Peyer's patch (tissue), 4 donors: ENCODE results near the gene REST.

Source experiments
- POLR2A ChIP-seq, 2 donors: fragments of 450-650 bp; IDR thresholded peaks; one replicate each; pipeline ENCODE4 v1.5.1; 2017; ENCODE audit warnings: antibody characterized with exemption in 2 of 2, mild to moderate bottlenecking in 2 of 2, moderate library complexity in 2 of 2
- TF ChIP-seq, protein P1 (sequence below), 6 experiments: fragments of 450-650 bp in 4 of 6; fragments of 200-600 bp in 2 of 6; sonication (generic) in 1 of 6; IDR thresholded peaks; one replicate each; pipeline ENCODE4 v1.5.1; 2017 to 2019; ENCODE audit warnings: antibody characterized with exemption in 6 of 6, mild to moderate bottlenecking in 3 of 6, moderate library complexity in 1 of 6

DNA sequence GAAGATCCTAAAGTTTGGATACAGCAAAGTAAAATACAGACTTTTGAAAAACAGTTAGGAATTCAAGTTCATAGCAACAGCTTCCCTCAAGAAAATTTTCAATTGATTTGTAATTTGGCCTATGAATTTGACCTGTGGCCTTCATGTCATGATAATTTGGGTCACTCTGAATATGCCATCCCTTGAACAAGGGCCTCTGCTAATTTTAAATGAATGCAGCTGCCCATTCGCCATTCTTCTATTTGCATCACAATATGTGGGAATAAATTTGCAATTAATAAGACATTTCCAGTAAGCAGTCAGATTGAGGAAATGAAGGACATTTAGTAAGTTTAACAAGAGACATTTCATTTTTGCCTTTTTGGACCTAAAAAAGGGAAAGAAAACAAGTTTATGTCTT, 1.9 kb upstream of the REST start:
- TF ChIP-seq POLR2A (IDR thresholded peaks at IDR 0.05): no peak
- TF ChIP-seq, protein P1, sequence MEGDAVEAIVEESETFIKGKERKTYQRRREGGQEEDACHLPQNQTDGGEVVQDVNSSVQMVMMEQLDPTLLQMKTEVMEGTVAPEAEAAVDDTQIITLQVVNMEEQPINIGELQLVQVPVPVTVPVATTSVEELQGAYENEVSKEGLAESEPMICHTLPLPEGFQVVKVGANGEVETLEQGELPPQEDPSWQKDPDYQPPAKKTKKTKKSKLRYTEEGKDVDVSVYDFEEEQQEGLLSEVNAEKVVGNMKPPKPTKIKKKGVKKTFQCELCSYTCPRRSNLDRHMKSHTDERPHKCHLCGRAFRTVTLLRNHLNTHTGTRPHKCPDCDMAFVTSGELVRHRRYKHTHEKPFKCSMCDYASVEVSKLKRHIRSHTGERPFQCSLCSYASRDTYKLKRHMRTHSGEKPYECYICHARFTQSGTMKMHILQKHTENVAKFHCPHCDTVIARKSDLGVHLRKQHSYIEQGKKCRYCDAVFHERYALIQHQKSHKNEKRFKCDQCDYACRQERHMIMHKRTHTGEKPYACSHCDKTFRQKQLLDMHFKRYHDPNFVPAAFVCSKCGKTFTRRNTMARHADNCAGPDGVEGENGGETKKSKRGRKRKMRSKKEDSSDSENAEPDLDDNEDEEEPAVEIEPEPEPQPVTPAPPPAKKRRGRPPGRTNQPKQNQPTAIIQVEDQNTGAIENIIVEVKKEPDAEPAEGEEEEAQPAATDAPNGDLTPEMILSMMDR (IDR thresholded peaks at IDR 0.05): no peak
